ENCODE data around the gene RELL1. TPM values are rescaled to one million over a fixed set of nuclear protein-coding genes. Genes with fewer than 3 reads are reported as not detected.

The RELL1 gene, protein sequence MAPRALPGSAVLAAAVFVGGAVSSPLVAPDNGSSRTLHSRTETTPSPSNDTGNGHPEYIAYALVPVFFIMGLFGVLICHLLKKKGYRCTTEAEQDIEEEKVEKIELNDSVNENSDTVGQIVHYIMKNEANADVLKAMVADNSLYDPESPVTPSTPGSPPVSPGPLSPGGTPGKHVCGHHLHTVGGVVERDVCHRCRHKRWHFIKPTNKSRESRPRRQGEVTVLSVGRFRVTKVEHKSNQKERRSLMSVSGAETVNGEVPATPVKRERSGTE
- 10 to 100 TPM; 21.6 to 30.1 (median 25.9) TPM for total RNA-seq
- total RNA-seq (2013), result 24.6 TPM
- total RNA-seq, result 20.7 to 130 (median 46.9) reads per million in 29 experiments

DNA sequence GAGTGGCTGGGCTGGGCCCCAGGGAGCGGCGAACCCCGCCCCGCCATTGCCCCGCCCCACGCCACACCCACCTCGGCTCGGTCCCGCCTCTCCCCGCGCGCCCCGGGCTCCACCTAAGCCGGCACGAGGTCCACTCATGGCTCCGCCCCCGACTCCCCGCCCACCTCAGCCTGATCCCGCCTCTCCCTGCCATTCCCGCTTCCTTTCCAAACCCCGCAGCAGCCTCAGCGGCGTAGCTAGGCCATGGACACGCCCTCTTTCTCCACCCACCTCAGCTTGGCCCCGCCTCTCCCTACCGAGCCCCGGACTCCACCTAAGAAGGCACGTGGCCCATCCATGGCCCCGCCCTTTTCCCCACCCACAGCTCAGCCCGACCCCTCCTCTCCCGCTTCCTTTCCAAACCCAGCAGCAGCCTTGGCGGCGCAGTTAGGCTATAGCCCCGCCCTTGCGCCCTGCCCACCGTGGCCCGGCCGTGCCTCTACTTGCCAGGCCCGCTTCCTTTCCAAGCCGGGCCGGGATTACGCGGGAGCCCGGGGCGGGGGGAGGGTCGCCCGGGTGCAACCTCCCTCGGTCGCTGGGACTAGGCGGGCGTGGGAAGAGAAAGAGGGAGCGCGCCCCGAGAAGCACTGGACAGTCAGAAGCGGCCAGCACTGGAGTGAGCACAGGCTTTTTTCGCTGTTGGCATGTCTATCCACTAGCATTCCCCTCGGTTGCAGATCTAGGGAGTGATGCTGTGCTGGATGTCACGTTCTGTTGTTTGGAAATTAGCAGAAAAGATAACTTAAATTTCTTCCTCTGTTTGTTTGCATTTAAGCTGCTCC, at the start of gene RELL1:
TSS of gene RELL1 (minus strand) at position 4 of the 821 bp plus-strand sequence. CDS start 89 bp downstream, outside the sequence.
- peak within 1 kb of the TSS; percentile 82 for H3K27ac ChIP-seq (ENCODE audit: low read length)
- H3K27me3 ChIP-seq (replicated peaks in 1 of 2; ENCODE audit: control insufficient read depth in 2 of 2, extremely low read depth in 1 of 2, insufficient read depth in 2 of 2, low read length in 1 of 2), result no peaks in the 10 kb centered on the region
- CTCF ChIA-PET, result interaction anchor here in 1 of 2 donors (0.7 to 1.2 kb wide), 2 partner anchors 140 to 1358 kb away, joined by 3 to 4 read pairs; partner anchors contain the start of gene PGM2
- WGBS (ENCODE audit: insufficient coverage), result under 1% methylated on average over 55 of the region's 58 CpGs
- peaks cover 16 to 35% of the 10 kb centered on the region in 2 experiments for H3K4me1 ChIP-seq (ENCODE audit: control insufficient read depth in 1 of 2, extremely low read depth in 1 of 2, insufficient read depth in 2 of 2, low read length in 2 of 2)
- POLR2A ChIA-PET, result interaction anchor here in 1 of 2 donors (0.6 to 0.7 kb wide), 2 partner anchors 295 to 1149 kb away, joined by 3 read pairs; no protein-coding TSS in a partner anchor
- no peaks in the 10 kb centered on the region for H3K36me3 ChIP-seq (ENCODE audit: control insufficient read depth in 2 of 2, extremely low read depth in 1 of 2, insufficient read depth in 1 of 2, low read length in 1 of 2)
- H3K27me3 Mint-ChIP-seq, result no peaks in the 10 kb centered on the region
- DNase-seq (peak; percentile 93 to 99 (median 96)), ATAC-seq (replicated peaks in 1 of 4) (peak; percentile 83 to 89 (median 84))
- peak within 1 kb of the TSS; percentile 67 to 81 for H3K4me3 ChIP-seq (ENCODE audit: control insufficient read depth in 1 of 2, extremely low read depth in 1 of 2, low read length in 1 of 2)
- H3K9me3 ChIP-seq, result no peaks in the 10 kb centered on the region
- no peaks in the 10 kb centered on the region for H3K9me3 Mint-ChIP-seq
- H3K4me1 Mint-ChIP-seq, result peaks cover 34 to 38% (median 36%) of the 10 kb centered on the region in 3 donors
- H3K36me3 Mint-ChIP-seq, result no peaks in the 10 kb centered on the region
- H3K27ac Mint-ChIP-seq, result peak within 1 kb of the TSS; percentile 95 to 96
- H3K4me3 Mint-ChIP-seq, result peak within 1 kb of the TSS; percentile 91 to 95 (median 95)

DNA sequence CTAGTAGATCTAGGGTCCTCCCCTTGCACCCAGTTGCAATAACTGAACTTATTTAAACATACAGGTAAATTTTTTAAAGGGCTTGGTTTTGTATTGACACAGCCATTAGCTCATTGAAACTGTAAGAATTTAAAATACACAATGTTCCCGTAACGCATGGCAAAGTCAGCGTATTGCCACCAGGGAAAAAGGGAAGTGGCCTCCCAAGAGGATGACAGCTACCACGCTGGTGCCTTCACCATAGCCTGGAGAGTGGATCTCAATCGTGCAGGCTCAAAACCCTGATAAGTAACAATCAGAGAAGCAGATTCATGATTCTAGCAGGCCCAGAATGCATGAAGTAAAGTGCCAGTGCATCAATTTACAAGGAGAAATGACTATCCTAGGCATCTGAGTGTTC, 49.4 kb upstream of the RELL1 start:
- POLR2A ChIA-PET, result no interaction called here
- Histone ChIP-seq H3K27ac (ENCODE audit: low read length) (no peak overlapping the region), H3K27me3 (replicated peaks in 1 of 2; ENCODE audit: control insufficient read depth in 2 of 2, extremely low read depth in 1 of 2, insufficient read depth in 2 of 2, low read length in 1 of 2) (no peaks in the 10 kb centered on the region), H3K4me3 (ENCODE audit: control insufficient read depth in 1 of 2, extremely low read depth in 1 of 2, low read length in 1 of 2) (no peak overlapping the region), H3K9me3 (no peaks in the 10 kb centered on the region), H3K36me3 (ENCODE audit: control insufficient read depth in 2 of 2, extremely low read depth in 1 of 2, insufficient read depth in 1 of 2, low read length in 1 of 2) (no peaks in the 10 kb centered on the region), H3K4me1 (ENCODE audit: control insufficient read depth in 1 of 2, extremely low read depth in 1 of 2, insufficient read depth in 2 of 2, low read length in 2 of 2) (no peaks in the 10 kb centered on the region)
- Mint-ChIP-seq H3K27me3 (no peaks in the 10 kb centered on the region), H3K27ac (no peak overlapping the region), H3K4me1 (no peaks in the 10 kb centered on the region), H3K9me3 (no peaks in the 10 kb centered on the region), H3K36me3 (no peaks in the 10 kb centered on the region), H3K4me3 (no peak overlapping the region)
- WGBS (ENCODE audit: insufficient coverage), result 97% methylated on average over 5 of the region's 5 CpGs
- CTCF ChIA-PET, result no interaction called here
- ATAC-seq (replicated peaks in 1 of 4) (no peak), DNase-seq (peak in 1 of 35 experiments; percentile 2)

DNA sequence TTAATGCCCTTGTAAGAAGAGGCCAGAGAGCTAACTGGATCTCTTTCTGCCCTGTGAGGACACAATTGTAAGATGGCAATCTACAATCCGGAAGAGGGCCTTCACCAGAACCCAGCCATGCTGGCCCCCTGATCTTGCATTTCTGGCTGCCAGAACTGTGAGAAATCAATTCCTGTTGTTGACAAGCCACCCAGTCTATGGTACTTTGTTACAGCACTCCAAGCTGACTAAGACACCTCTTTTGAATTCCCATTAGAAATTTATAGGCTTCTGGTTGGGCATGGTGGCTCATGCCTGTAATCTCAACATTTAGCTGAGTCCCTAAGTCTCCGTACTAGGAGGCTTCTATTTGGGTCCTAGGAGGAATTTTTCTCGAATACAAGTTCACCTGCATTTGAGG, 48.8 kb upstream of the RELL1 start:
- H3K4me1 Mint-ChIP-seq, result no peaks in the 10 kb centered on the region
- Histone ChIP-seq H3K27me3 (replicated peaks in 1 of 2; ENCODE audit: control insufficient read depth in 2 of 2, extremely low read depth in 1 of 2, insufficient read depth in 2 of 2, low read length in 1 of 2) (no peaks in the 10 kb centered on the region), H3K36me3 (ENCODE audit: control insufficient read depth in 2 of 2, extremely low read depth in 1 of 2, insufficient read depth in 1 of 2, low read length in 1 of 2) (no peaks in the 10 kb centered on the region), H3K4me3 (ENCODE audit: control insufficient read depth in 1 of 2, extremely low read depth in 1 of 2, low read length in 1 of 2) (no peak overlapping the region), H3K27ac (ENCODE audit: low read length) (no peak overlapping the region), H3K4me1 (ENCODE audit: control insufficient read depth in 1 of 2, extremely low read depth in 1 of 2, insufficient read depth in 2 of 2, low read length in 2 of 2) (no peaks in the 10 kb centered on the region), H3K9me3 (no peaks in the 10 kb centered on the region)
- H3K27me3 Mint-ChIP-seq, result no peaks in the 10 kb centered on the region
- no peak overlapping the region for H3K4me3 Mint-ChIP-seq
- WGBS (ENCODE audit: insufficient coverage), result 83% methylated on average over 1 of the region's 3 CpGs
- ChIA-PET POLR2A (interaction anchor here in 1 of 2 donors (0.6 kb wide), 1 partner anchor 12 kb away, joined by 3 read pairs; no protein-coding TSS in a partner anchor), CTCF (no interaction called here)
- no peak for ATAC-seq (replicated peaks in 1 of 4)
- no peaks in the 10 kb centered on the region for H3K9me3 Mint-ChIP-seq
- no peak overlapping the region for H3K27ac Mint-ChIP-seq
- H3K36me3 Mint-ChIP-seq, result no peaks in the 10 kb centered on the region
- DNase-seq, result no peak

DNA sequence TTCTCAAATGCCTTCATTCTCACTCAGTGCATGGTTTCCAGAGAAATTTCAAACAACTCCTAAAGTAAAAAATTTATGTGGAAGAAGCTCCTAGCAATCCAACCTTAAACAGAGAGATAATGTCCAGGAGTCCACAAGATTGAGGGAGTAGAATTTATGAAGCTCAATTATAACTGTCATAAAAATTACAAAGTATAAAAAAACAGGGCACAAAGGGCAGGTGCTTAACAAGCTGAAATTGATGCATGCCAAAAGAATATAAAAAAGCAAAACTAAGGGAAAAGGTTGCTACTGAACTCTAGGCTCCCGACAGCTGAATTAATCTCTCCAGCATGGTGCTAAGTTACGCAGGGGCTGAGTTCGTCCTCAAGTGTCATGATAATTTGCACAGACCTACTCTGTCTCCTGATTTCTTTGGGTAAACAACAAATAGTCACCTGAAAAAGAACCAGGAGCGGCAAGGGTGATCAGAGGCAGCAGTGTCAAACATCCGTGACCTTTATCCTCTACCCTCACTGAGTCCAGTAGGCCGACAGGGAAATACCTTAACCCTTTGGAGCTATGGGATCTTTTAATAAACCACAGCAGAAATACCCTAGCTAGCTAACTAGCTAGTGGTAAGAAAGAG, 47.2 kb upstream of the RELL1 start:
- DNase-seq (no peak), ATAC-seq (replicated peaks in 1 of 4) (no peak)
- Histone ChIP-seq H3K4me1 (ENCODE audit: control insufficient read depth in 1 of 2, extremely low read depth in 1 of 2, insufficient read depth in 2 of 2, low read length in 2 of 2) (no peaks in the 10 kb centered on the region), H3K27ac (ENCODE audit: low read length) (no peak overlapping the region), H3K4me3 (ENCODE audit: control insufficient read depth in 1 of 2, extremely low read depth in 1 of 2, low read length in 1 of 2) (no peak overlapping the region), H3K9me3 (no peaks in the 10 kb centered on the region), H3K36me3 (ENCODE audit: control insufficient read depth in 2 of 2, extremely low read depth in 1 of 2, insufficient read depth in 1 of 2, low read length in 1 of 2) (no peaks in the 10 kb centered on the region), H3K27me3 (replicated peaks in 1 of 2; ENCODE audit: control insufficient read depth in 2 of 2, extremely low read depth in 1 of 2, insufficient read depth in 2 of 2, low read length in 1 of 2) (no peaks in the 10 kb centered on the region)
- Mint-ChIP-seq H3K9me3 (no peaks in the 10 kb centered on the region), H3K27ac (no peak overlapping the region), H3K4me1 (no peaks in the 10 kb centered on the region), H3K4me3 (no peak overlapping the region), H3K36me3 (no peaks in the 10 kb centered on the region), H3K27me3 (no peaks in the 10 kb centered on the region)
- ChIA-PET CTCF (no interaction called here), POLR2A (no interaction called here)
- 94% methylated on average over 3 of the region's 6 CpGs for WGBS (ENCODE audit: insufficient coverage)

DNA sequence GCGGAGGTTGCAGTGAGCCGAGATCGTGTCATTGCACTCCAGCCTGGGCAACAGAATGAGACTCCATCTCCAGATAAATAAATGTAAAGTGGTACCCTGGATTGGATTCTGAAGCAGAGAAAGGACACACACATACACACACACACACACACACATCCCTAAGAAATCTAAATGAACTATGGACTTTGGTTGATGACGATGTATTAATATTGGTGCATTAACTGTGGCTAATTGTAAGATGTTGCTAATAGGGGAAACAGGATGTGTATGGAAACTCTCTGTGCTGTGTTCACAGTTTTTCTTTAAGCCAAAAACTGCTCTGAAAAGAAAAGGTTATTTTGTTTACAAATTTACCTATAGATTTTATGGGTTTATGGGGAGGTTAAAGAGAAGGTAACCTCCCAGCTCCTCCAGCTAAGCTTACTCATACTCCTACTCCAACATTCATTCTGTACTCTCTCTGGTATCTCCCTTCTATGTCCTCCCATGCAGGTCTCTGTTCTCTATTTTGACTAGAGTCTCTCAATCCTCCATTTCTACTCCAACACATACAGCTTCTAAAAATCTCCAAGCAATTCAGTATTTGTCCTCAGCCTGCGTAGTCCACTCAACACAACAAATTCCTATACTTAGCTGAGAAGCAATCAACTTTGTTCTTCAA, 46.5 kb upstream of the RELL1 start:
- no peak overlapping the region for H3K27ac ChIP-seq (ENCODE audit: low read length)
- Mint-ChIP-seq H3K4me1 (peaks cover 0 to 2% (median 2%) of the 10 kb centered on the region in 3 donors), H3K36me3 (no peaks in the 10 kb centered on the region), H3K9me3 (no peaks in the 10 kb centered on the region), H3K27ac (no peak overlapping the region), H3K27me3 (no peaks in the 10 kb centered on the region), H3K4me3 (no peak overlapping the region)
- ChIA-PET POLR2A (no interaction called here), CTCF (interaction anchor here in 1 of 2 donors (0.6 kb wide), 1 partner anchor 35 kb away, joined by 12 read pairs; no protein-coding TSS in a partner anchor)
- no peak overlapping the region for H3K4me3 ChIP-seq (ENCODE audit: control insufficient read depth in 1 of 2, extremely low read depth in 1 of 2, low read length in 1 of 2)
- H3K9me3 ChIP-seq, result no peaks in the 10 kb centered on the region
- ATAC-seq (replicated peaks in 1 of 4) (no peak), DNase-seq (no peak)
- 100% methylated on average over 4 of the region's 5 CpGs for WGBS (ENCODE audit: insufficient coverage)
- H3K36me3 ChIP-seq (ENCODE audit: control insufficient read depth in 2 of 2, extremely low read depth in 1 of 2, insufficient read depth in 1 of 2, low read length in 1 of 2), result no peaks in the 10 kb centered on the region
- no peaks in the 10 kb centered on the region for H3K27me3 ChIP-seq (replicated peaks in 1 of 2; ENCODE audit: control insufficient read depth in 2 of 2, extremely low read depth in 1 of 2, insufficient read depth in 2 of 2, low read length in 1 of 2)
- H3K4me1 ChIP-seq (ENCODE audit: control insufficient read depth in 1 of 2, extremely low read depth in 1 of 2, insufficient read depth in 2 of 2, low read length in 2 of 2), result no peaks in the 10 kb centered on the region

DNA sequence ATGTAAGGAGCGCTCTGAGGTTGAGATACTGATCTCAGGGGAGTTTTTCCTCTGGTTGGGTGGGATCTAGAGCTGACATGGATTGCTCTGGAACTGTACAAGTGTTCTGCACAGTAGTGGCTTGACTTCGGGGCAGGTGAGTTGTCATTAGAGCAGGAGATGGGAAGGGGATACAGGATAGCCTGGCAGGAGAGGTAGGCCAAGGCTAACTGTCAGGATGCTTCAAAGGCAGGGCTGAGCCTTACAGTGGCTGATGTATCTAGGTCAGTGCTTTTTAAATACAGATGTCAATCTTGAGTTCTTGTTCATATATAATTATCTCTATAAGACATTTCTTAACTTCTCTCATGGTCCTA, 43.5 kb upstream of the RELL1 start:
- CTCF ChIA-PET, result no interaction called here
- H3K27me3 Mint-ChIP-seq, result no peaks in the 10 kb centered on the region

More for the DNA sequence above, 43.5 kb upstream of the RELL1 start:
- Mint-ChIP-seq H3K36me3 (no peaks in the 10 kb centered on the region), H3K4me1 (peaks cover 0 to 2% (median 2%) of the 10 kb centered on the region in 3 donors), H3K4me3 (no peak overlapping the region), H3K27ac (no peak overlapping the region), H3K9me3 (no peaks in the 10 kb centered on the region)
- H3K36me3 ChIP-seq (ENCODE audit: control insufficient read depth in 2 of 2, extremely low read depth in 1 of 2, insufficient read depth in 1 of 2, low read length in 1 of 2), result no peaks in the 10 kb centered on the region
- ATAC-seq (replicated peaks in 1 of 4) (no peak), DNase-seq (no peak)
- H3K4me3 ChIP-seq (ENCODE audit: control insufficient read depth in 1 of 2, extremely low read depth in 1 of 2, low read length in 1 of 2), result no peak overlapping the region
- POLR2A ChIA-PET, result no interaction called here
- H3K27ac ChIP-seq (ENCODE audit: low read length), result no peak overlapping the region
- 74% methylated on average over 2 of the region's 2 CpGs for WGBS (ENCODE audit: insufficient coverage)
- no peaks in the 10 kb centered on the region for H3K27me3 ChIP-seq (replicated peaks in 1 of 2; ENCODE audit: control insufficient read depth in 2 of 2, extremely low read depth in 1 of 2, insufficient read depth in 2 of 2, low read length in 1 of 2)
- no peaks in the 10 kb centered on the region for H3K4me1 ChIP-seq (ENCODE audit: control insufficient read depth in 1 of 2, extremely low read depth in 1 of 2, insufficient read depth in 2 of 2, low read length in 2 of 2)
- no peaks in the 10 kb centered on the region for H3K9me3 ChIP-seq

Data from T-cell (primary cell).